Measurements from ENCODE around the gene PPFIBP1. TPM values are rescaled to one million over a fixed set of nuclear protein-coding genes. Genes with fewer than 3 reads are reported as not detected.

The PPFIBP1 gene
- total RNA-seq, 2 experiments from 2014 or later = 14.9 to 15.6 TPM

DNA sequence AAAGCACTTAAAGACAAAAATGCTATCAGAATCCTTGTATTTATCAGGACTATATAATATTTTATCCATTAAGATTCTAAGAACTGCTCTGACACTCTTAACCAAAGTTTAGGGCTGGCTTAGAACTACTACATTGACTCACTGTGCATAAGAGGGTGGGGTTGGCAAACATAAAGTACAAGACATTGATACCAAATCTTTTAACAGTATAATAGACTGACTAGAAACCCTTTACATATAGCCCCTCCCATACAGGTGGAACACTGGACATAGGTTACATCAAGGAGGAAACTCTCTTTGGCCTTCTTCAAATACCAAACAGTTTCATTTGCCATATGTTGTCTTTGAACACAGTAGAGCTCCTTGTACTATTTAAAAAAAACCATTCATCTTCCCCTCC lies 156.6 kb downstream of the PPFIBP1 start:
- intact Hi-C loops (cut with DNase I, micrococcal nuclease) = no loop called here
- Mint-ChIP-seq H3K27me3 (no peaks in the 10 kb centered on the region), H3K27ac (no peak overlapping the region), H3K36me3 (ENCODE audit: low read depth) (peaks cover 4% of the 10 kb centered on the region), H3K9me3 (ENCODE audit: low read depth) (no peaks in the 10 kb centered on the region), H3K4me1 (no peaks in the 10 kb centered on the region), H3K4me3 (no peak overlapping the region)
- no peak for DNase-seq
- CTCF ChIA-PET = no interaction called here
- POLR2A ChIA-PET = no interaction called here
- ATAC-seq = no peak

GRCh38 chr12:27682534-27682933 lies 158.5 kb downstream of the PPFIBP1 start:
- Mint-ChIP-seq H3K27ac (no peak overlapping the region), H3K9me3 (ENCODE audit: low read depth) (no peaks in the 10 kb centered on the region), H3K27me3 (no peaks in the 10 kb centered on the region), H3K36me3 (ENCODE audit: low read depth) (peaks cover 2% of the 10 kb centered on the region), H3K4me1 (no peaks in the 10 kb centered on the region), H3K4me3 (no peak overlapping the region)
- ChIA-PET POLR2A (no interaction called here), CTCF (interaction anchor here (0.7 kb wide), 1 partner anchor 340 kb away, joined by 3 read pairs; no protein-coding TSS in a partner anchor)
- ATAC-seq = no peak
- intact Hi-C loops (cut with DNase I, micrococcal nuclease) = no loop called here
- DNase-seq = no peak

GRCh38 chr12:27685274-27685673 lies 161.3 kb downstream of the PPFIBP1 start:
- Mint-ChIP-seq H3K4me3 (no peak overlapping the region), H3K27ac (no peak overlapping the region), H3K9me3 (ENCODE audit: low read depth) (no peaks in the 10 kb centered on the region), H3K27me3 (no peaks in the 10 kb centered on the region), H3K36me3 (ENCODE audit: low read depth) (no peaks in the 10 kb centered on the region), H3K4me1 (no peaks in the 10 kb centered on the region)
- ChIA-PET CTCF (interaction anchor here (0.6 kb wide), 1 partner anchor 1170 kb away, joined by 4 read pairs; no protein-coding TSS in a partner anchor), POLR2A (no interaction called here)
- ATAC-seq (no peak), DNase-seq (no peak)
- intact Hi-C loops (cut with DNase I, micrococcal nuclease) = no loop called here

- ChIA-PET POLR2A (no interaction called here), CTCF (interaction anchor here (0.7 kb wide), 1 partner anchor 158 kb away, joined by 4 read pairs; no protein-coding TSS in a partner anchor)
- Mint-ChIP-seq H3K9me3 (ENCODE audit: low read depth) (no peaks in the 10 kb centered on the region), H3K4me3 (no peak overlapping the region), H3K4me1 (no peaks in the 10 kb centered on the region), H3K27ac (no peak overlapping the region), H3K27me3 (no peaks in the 10 kb centered on the region), H3K36me3 (ENCODE audit: low read depth) (no peaks in the 10 kb centered on the region)
- ATAC-seq = no peak
- no peak for DNase-seq
- intact Hi-C loops (cut with DNase I, micrococcal nuclease) = no loop called here
Observed at GRCh38 chr12:27686147-27686546, 162.1 kb downstream of the PPFIBP1 start.

- DNase-seq (no peak), ATAC-seq (no peak)
- H3K4me1 Mint-ChIP-seq = no peaks in the 10 kb centered on the region
- no peaks in the 10 kb centered on the region for H3K9me3 Mint-ChIP-seq (ENCODE audit: low read depth)
- no peak overlapping the region for H3K27ac Mint-ChIP-seq
- ChIA-PET CTCF (no interaction called here), POLR2A (interaction anchor here (0.6 kb wide), 1 partner anchor 207 kb away, joined by 6 read pairs; no protein-coding TSS in a partner anchor)
- no peaks in the 10 kb centered on the region for H3K27me3 Mint-ChIP-seq
- H3K4me3 Mint-ChIP-seq = no peak overlapping the region
- no peaks in the 10 kb centered on the region for H3K36me3 Mint-ChIP-seq (ENCODE audit: low read depth)
- intact Hi-C loops (cut with DNase I, micrococcal nuclease) = no loop called here
Observed at GRCh38 chr12:27688671-27689070, 164.7 kb downstream of the PPFIBP1 start.

DNA sequence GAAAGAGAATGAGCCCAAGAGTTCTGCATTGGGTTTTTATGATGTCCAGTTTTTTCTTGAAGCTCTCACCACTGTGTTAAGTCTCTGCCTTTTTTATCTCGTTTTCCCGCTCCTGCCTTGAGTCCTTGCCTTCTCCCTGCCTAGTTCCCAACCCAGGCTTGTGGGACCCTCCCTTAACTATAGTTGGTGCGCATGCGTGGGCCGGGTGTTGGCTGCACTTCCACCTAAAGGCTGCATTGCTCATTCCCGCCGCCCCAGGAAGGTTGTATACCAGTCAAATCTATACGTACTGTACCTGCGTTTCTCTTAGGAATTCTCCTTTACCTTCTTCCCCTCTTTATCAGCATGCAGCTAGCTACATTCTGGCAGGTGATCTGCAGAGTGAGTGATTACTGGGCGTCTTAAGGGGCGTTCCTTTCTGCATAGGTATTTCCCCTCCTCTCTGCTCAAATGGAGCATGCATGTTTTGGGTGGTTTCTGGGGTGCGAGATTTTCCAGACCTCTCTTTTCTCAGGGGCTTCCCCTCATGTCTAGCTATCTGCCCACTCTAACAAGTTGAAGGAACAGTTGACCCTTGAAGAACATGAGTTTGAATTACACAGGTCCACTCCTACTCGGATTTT lies 165.7 kb downstream of the PPFIBP1 start:
- POLR2A ChIA-PET = no interaction called here
- Mint-ChIP-seq H3K27ac (no peak overlapping the region), H3K9me3 (ENCODE audit: low read depth) (no peaks in the 10 kb centered on the region), H3K4me1 (no peaks in the 10 kb centered on the region), H3K4me3 (no peak overlapping the region), H3K36me3 (ENCODE audit: low read depth) (no peaks in the 10 kb centered on the region), H3K27me3 (no peaks in the 10 kb centered on the region)
- ATAC-seq (no peak), DNase-seq (no peak)
- intact Hi-C loops (cut with DNase I, micrococcal nuclease) = no loop called here
- CTCF ChIA-PET = no interaction called here

GRCh38 chr12:27693403-27693802 lies 169.4 kb downstream of the PPFIBP1 start:
- H3K27me3 Mint-ChIP-seq = no peaks in the 10 kb centered on the region
- intact Hi-C loops (cut with DNase I, micrococcal nuclease) = no loop called here

GRCh38 chr12:27695556-27696292 lies 171.7 kb downstream of the PPFIBP1 start:
- intact Hi-C loops (cut with DNase I, micrococcal nuclease) = no loop called here
- ChIA-PET CTCF (no interaction called here), POLR2A (no interaction called here)
- peaks cover 4% of the 10 kb centered on the region for H3K27me3 Mint-ChIP-seq
- no peaks in the 10 kb centered on the region for H3K4me1 Mint-ChIP-seq
- H3K36me3 Mint-ChIP-seq (ENCODE audit: low read depth) = no peaks in the 10 kb centered on the region
- no peak overlapping the region for H3K4me3 Mint-ChIP-seq
- DNase-seq (no peak), ATAC-seq (no peak)
- no peaks in the 10 kb centered on the region for H3K9me3 Mint-ChIP-seq (ENCODE audit: low read depth)
- H3K27ac Mint-ChIP-seq = no peak overlapping the region

More at GRCh38 chr12:27693403-27693802, 169.4 kb downstream of the PPFIBP1 start:
- ATAC-seq (no peak), DNase-seq (no peak)
- Mint-ChIP-seq H3K9me3 (ENCODE audit: low read depth) (no peaks in the 10 kb centered on the region), H3K4me3 (no peak overlapping the region), H3K36me3 (ENCODE audit: low read depth) (no peaks in the 10 kb centered on the region), H3K4me1 (no peaks in the 10 kb centered on the region), H3K27ac (no peak overlapping the region)
- CTCF ChIA-PET = no interaction called here
- POLR2A ChIA-PET = no interaction called here

- DNase-seq (no peak), ATAC-seq (no peak)
- H3K9me3 Mint-ChIP-seq (ENCODE audit: low read depth) = no peaks in the 10 kb centered on the region
- intact Hi-C loops (cut with DNase I, micrococcal nuclease) = no loop called here
- H3K27ac Mint-ChIP-seq = no peak within 1 kb of the TSS
- ChIA-PET CTCF (no interaction called here), POLR2A (no interaction called here)
- H3K4me1 Mint-ChIP-seq = no peaks in the 10 kb centered on the region
- H3K4me3 Mint-ChIP-seq = no peak within 1 kb of the TSS
- H3K27me3 Mint-ChIP-seq = peaks cover 4% of the 10 kb centered on the region
- H3K36me3 Mint-ChIP-seq (ENCODE audit: low read depth) = no peaks in the 10 kb centered on the region
Observed at GRCh38 chr12:27696293-27696652, 172.3 kb downstream of the PPFIBP1 start, which contains the start of gene REP15. TSS of gene REP15 (plus strand) at chr12:27696447. CDS start at chr12:27696563, 116 bp downstream.

GRCh38 chr12:27696864-27697564 lies 173.0 kb downstream of the PPFIBP1 start:
- ChIA-PET CTCF (interaction anchor here (0.7 to 1.3 kb wide), 2 partner anchors 281 to 312 kb away, joined by 3 read pairs; no protein-coding TSS in a partner anchor), POLR2A (no interaction called here)
- no peaks in the 10 kb centered on the region for H3K9me3 Mint-ChIP-seq (ENCODE audit: low read depth)
- no peak for DNase-seq
- H3K4me3 Mint-ChIP-seq = no peak overlapping the region
- no peaks in the 10 kb centered on the region for H3K4me1 Mint-ChIP-seq
- H3K27me3 Mint-ChIP-seq = peaks cover 4% of the 10 kb centered on the region
- no peak overlapping the region for H3K27ac Mint-ChIP-seq
- intact Hi-C loops (cut with DNase I, micrococcal nuclease) = no loop called here
- no peak for ATAC-seq
- no peaks in the 10 kb centered on the region for H3K36me3 Mint-ChIP-seq (ENCODE audit: low read depth)

DNA sequence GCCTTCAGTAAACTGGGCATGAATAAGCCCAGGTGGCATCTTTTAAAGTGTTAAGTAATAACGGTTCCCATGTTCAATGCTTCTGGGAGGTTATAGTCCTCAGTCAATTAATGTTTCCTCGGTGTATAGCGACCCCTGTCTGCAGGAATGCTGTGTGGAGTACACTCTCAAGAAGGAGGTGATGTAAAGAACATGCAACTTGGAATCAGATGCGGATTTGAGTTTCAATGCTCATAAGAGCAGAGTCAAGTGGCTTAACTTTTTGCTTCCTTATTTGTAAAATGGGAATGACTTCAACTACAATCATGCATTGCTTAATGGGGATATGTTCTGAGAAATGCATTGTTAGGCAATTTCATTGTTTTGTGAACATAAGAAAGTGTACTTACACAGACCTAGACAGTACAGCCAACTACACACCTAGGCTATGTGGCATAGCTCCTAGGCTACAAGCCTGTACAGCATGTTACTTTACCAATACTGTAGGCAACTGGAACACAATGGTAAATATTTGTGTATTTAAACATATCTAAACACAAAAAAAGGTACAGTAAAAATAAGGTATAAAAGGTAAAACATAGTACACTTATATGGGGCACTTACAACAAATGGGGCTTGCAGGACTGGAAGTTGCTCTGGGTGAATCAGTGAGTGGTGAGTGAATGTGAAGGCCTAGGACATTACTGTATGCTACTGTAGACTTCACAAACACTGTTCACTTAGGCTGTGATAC lies 179.9 kb downstream of the PPFIBP1 start:
- Mint-ChIP-seq H3K27me3 (peaks cover 6% of the 10 kb centered on the region), H3K9me3 (ENCODE audit: low read depth) (no peaks in the 10 kb centered on the region), H3K4me1 (no peaks in the 10 kb centered on the region), H3K4me3 (no peak overlapping the region), H3K27ac (no peak overlapping the region), H3K36me3 (ENCODE audit: low read depth) (no peaks in the 10 kb centered on the region)
- intact Hi-C loops (cut with DNase I, micrococcal nuclease) = loop anchor here (1.0 to 10.0 kb wide), 4 partner anchors 51 to 689 kb away; partner anchors contain the start of gene TM7SF3 (in 1 of the 2)
- DNase-seq = peak; percentile 87
- CTCF ChIA-PET = interaction anchor here (0.6 to 1.8 kb wide), 9 partner anchors 180 to 1583 kb away, joined by 3 to 8 read pairs (median 3); partner anchors contain the start of gene PPFIBP1
- POLR2A ChIA-PET = no interaction called here
- ATAC-seq = peak; percentile 98

Data from activated CD4-positive, alpha-beta T cell treated with anti-CD3 and anti-CD28 coated beads for 36 hours (primary cell).